ENCODE results near the gene PTPRM.

GRCh38 chr18:7898181-7898580 lies 331.1 kb downstream of the PTPRM start:
- TF ChIP-seq BHLHE40 (IDR thresholded peaks at IDR 0.05; ENCODE audit: low read depth, low read length) (no peak), EP300 (IDR thresholded peaks at IDR 0.05) (no peak), KDM1A (IDR thresholded peaks at IDR 0.05; ENCODE audit: low read depth) (no peak), CTCF (IDR thresholded peaks at IDR 0.05) (no peak), MYC (IDR thresholded peaks at IDR 0.05; ENCODE audit: borderline replicate concordance, low read length) (no peak)
